Measurements from ENCODE around the gene FAAH. TPM values are rescaled to one million over a fixed set of nuclear protein-coding genes. Genes with fewer than 3 reads are reported as not detected.
"Not testable (repeated sequence)": the region's sequence is repeated elsewhere in the genome, so short reads cannot be mapped to it uniquely, and the experiment has no call there.

The FAAH gene
- total and polyA plus RNA-seq, 4 donors: 13.9 to 34.8 (median 27.8) TPM

- Histone ChIP-seq H3K4me1 (ENCODE audit: control insufficient read depth in 5 of 5, insufficient read depth in 5 of 5, low read length in 5 of 5) (no peaks in the 10 kb centered on the region), H3K4me3 (no peak overlapping the region), H3K27me3 (ENCODE audit: control insufficient read depth in 3 of 3, insufficient read depth in 3 of 3, low read length in 2 of 3) (no peaks in the 10 kb centered on the region), H3K9me3 (ENCODE audit: control insufficient read depth in 4 of 4, insufficient read depth in 3 of 4, low read length in 3 of 4) (no peaks in the 10 kb centered on the region), H3K9ac (ENCODE audit: insufficient read depth in 1 of 2, low read length in 2 of 2) (no peak overlapping the region), H3K27ac (ENCODE audit: low read depth in 1 of 2, low read length in 1 of 2) (no peak overlapping the region), H3K36me3 (ENCODE audit: control insufficient read depth in 4 of 4, insufficient read depth in 4 of 4, low read length in 4 of 4) (peaks cover 14 to 43% (median 28%) of the 10 kb centered on the region in 4 donors)
- no peak for ATAC-seq (ENCODE audit: insufficient read depth, low FRiP score)
- WGBS, 2 donors: 87 to 89% methylated on average over 5 of the region's 5 CpGs
- no peak for TF ChIP-seq CTCF (IDR thresholded peaks at IDR 0.05; ENCODE audit: control extremely low read depth, extremely low read depth)
- no peak for DNase-seq
Measured at GRCh38 chr1:46364612-46365011, 29.5 kb upstream of the FAAH start.

DNA sequence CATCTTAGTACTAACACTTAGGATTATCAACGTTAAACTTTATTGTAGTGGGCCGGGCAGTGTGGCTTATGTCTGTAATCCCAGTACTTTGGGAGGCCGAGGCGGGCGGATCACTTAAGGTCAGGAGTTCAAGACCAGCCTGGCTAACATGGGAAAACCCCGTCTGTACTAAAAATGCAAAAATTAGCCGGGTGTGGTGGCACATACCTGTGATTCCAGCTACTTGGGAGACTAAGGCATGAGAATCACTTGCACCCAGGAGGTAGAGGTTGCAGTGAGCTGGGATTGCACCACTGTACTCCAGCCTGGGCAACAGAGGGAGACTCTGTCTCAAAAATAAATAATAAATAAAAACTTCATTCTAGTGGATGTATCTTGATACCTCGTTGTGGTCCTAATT is 28.3 kb upstream of the FAAH start:
- not testable (repeated sequence) for H3K9me3 ChIP-seq (ENCODE audit: control insufficient read depth in 4 of 4, insufficient read depth in 3 of 4, low read length in 3 of 4); ATAC-seq (ENCODE audit: insufficient read depth, low FRiP score); DNase-seq; H3K4me1 ChIP-seq (ENCODE audit: control insufficient read depth in 5 of 5, insufficient read depth in 5 of 5, low read length in 5 of 5); H3K27me3 ChIP-seq (ENCODE audit: control insufficient read depth in 3 of 3, insufficient read depth in 3 of 3, low read length in 2 of 3); H3K4me3 ChIP-seq; H3K27ac ChIP-seq (ENCODE audit: low read depth in 1 of 2, low read length in 1 of 2); H3K9ac ChIP-seq (ENCODE audit: insufficient read depth in 1 of 2, low read length in 2 of 2)
- WGBS, 2 donors: 95 to 97% methylated on average over 8 of the region's 8 CpGs
- H3K36me3 ChIP-seq (ENCODE audit: control insufficient read depth in 4 of 4, insufficient read depth in 4 of 4, low read length in 4 of 4): peaks cover 14 to 39% (median 26%) of the 10 kb centered on the region in 4 donors

- 93 to 96% methylated on average over 3 of the region's 3 CpGs for WGBS, 2 donors
Measured at GRCh38 chr1:46367072-46367471, 27.0 kb upstream of the FAAH start.

DNA sequence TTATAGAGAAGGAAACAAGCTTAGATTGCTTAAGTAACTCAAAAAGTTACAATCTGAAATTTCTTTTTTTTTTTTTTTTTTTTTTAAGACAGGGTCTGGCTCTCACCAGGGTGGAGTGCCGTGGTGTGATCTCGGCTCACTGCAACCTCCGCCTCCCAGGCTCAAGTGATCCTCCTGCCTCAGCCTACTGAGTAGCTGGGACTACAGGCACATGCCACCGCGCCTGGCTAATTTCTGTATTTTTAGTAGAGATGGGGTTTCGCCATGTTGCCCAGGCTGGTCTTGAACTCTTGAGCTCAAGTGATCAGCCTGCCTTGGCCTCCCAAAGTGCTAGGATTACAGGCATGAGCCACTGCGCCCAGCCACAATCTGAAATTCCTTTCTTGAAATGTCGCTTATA is 26.4 kb upstream of the FAAH start:
- not testable (repeated sequence) for H3K9me3 ChIP-seq (ENCODE audit: control insufficient read depth in 4 of 4, insufficient read depth in 3 of 4, low read length in 3 of 4); DNase-seq; H3K27ac ChIP-seq (ENCODE audit: low read depth in 1 of 2, low read length in 1 of 2); ATAC-seq (ENCODE audit: insufficient read depth, low FRiP score); H3K9ac ChIP-seq (ENCODE audit: insufficient read depth in 1 of 2, low read length in 2 of 2); H3K4me3 ChIP-seq; H3K4me1 ChIP-seq (ENCODE audit: control insufficient read depth in 5 of 5, insufficient read depth in 5 of 5, low read length in 5 of 5); H3K27me3 ChIP-seq (ENCODE audit: control insufficient read depth in 3 of 3, insufficient read depth in 3 of 3, low read length in 2 of 3)
- H3K36me3 ChIP-seq (ENCODE audit: control insufficient read depth in 4 of 4, insufficient read depth in 4 of 4, low read length in 4 of 4): peaks cover 7 to 23% (median 13%) of the 10 kb centered on the region in 4 donors
- WGBS, 2 donors: 94 to 96% methylated on average over 8 of the region's 8 CpGs

More at GRCh38 chr1:46367072-46367471, 27.0 kb upstream of the FAAH start:
- no peak overlapping the region for H3K9ac ChIP-seq (ENCODE audit: insufficient read depth in 1 of 2, low read length in 2 of 2)
- DNase-seq: no peak
- H3K36me3 ChIP-seq (ENCODE audit: control insufficient read depth in 4 of 4, insufficient read depth in 4 of 4, low read length in 4 of 4): peaks cover 9 to 27% (median 15%) of the 10 kb centered on the region in 4 donors
- no peak overlapping the region for H3K27ac ChIP-seq (ENCODE audit: low read depth in 1 of 2, low read length in 1 of 2)
- no peaks in the 10 kb centered on the region for H3K9me3 ChIP-seq (ENCODE audit: control insufficient read depth in 4 of 4, insufficient read depth in 3 of 4, low read length in 3 of 4)
- ATAC-seq (ENCODE audit: insufficient read depth, low FRiP score): no peak
- no peaks in the 10 kb centered on the region for H3K27me3 ChIP-seq (ENCODE audit: control insufficient read depth in 3 of 3, insufficient read depth in 3 of 3, low read length in 2 of 3)
- no peak overlapping the region for H3K4me3 ChIP-seq
- no peaks in the 10 kb centered on the region for H3K4me1 ChIP-seq (ENCODE audit: control insufficient read depth in 5 of 5, insufficient read depth in 5 of 5, low read length in 5 of 5)
- no peak for TF ChIP-seq CTCF (IDR thresholded peaks at IDR 0.05; ENCODE audit: control extremely low read depth, extremely low read depth)

Measured in lung (tissue), 12 donors.